Stromal cell of bone marrow (primary cell): Measurements from ENCODE around the gene NRXN2.

Experiments
- DNase-seq: peaks from one replicate; pipeline ENCODE4 v3.0.0-alpha.2; 2012; ENCODE audit warnings: low read depth

The NRXN2 gene

GRCh38 chr11:64649291-64649697 is 73.7 kb downstream of the NRXN2 start:
- DNase-seq: no peak

- DNase-seq: no peak
These were observed 74.4 kb downstream of the NRXN2 start for GRCh38 chr11:64648551-64648950.

GRCh38 chr11:64647019-64647779 is 75.8 kb downstream of the NRXN2 start:
- no peak for DNase-seq

- no peak for DNase-seq
These were observed 78.2 kb downstream of the NRXN2 start for GRCh38 chr11:64644647-64645275.

GRCh38 chr11:64643920-64644646 is 78.9 kb downstream of the NRXN2 start:
- DNase-seq: no peak

- DNase-seq: no peak
These were observed 79.6 kb downstream of the NRXN2 start for GRCh38 chr11:64643256-64643881.

- DNase-seq: no peak
These were observed 80.1 kb downstream of the NRXN2 start for GRCh38 chr11:64642871-64643255.

- DNase-seq: no peak
These were observed 80.6 kb downstream of the NRXN2 start for GRCh38 chr11:64642418-64642735.

- DNase-seq: no peak
These were observed 81.2 kb downstream of the NRXN2 start for GRCh38 chr11:64641596-64642417.

- no peak for DNase-seq
These were observed 83.1 kb downstream of the NRXN2 start for GRCh38 chr11:64639885-64640284.

- no peak for DNase-seq
These were observed 84.2 kb downstream of the NRXN2 start for GRCh38 chr11:64638829-64639228.

- DNase-seq: no peak
These were observed 84.9 kb downstream of the NRXN2 start for GRCh38 chr11:64638018-64638665.

- DNase-seq: no peak
These were observed 85.5 kb downstream of the NRXN2 start for GRCh38 chr11:64637334-64638017.

GRCh38 chr11:64633555-64634159 is 89.3 kb downstream of the NRXN2 start:
- DNase-seq: no peak

GRCh38 chr11:64632654-64633053 is 90.3 kb downstream of the NRXN2 start:
- DNase-seq: no peak

- DNase-seq: no peak
These were observed 90.8 kb downstream of the NRXN2 start for GRCh38 chr11:64632237-64632636.

- DNase-seq: no peak
These were observed 91.3 kb downstream of the NRXN2 start for GRCh38 chr11:64631675-64632074.

- no peak for DNase-seq
These were observed 93.0 kb downstream of the NRXN2 start for GRCh38 chr11:64629796-64630562.

GRCh38 chr11:64629103-64629502 is 93.9 kb downstream of the NRXN2 start:
- no peak for DNase-seq

GRCh38 chr11:64628596-64628995 is 94.4 kb downstream of the NRXN2 start:
- no peak for DNase-seq
